ENCODE data around the gene OLFML2B.

The OLFML2B gene

GRCh38 chr1:162011337-162012012, 12.2 kb downstream of the OLFML2B start:
- H3K4me3 ChIP-seq (ENCODE audit: low read length) = no peak overlapping the region
- no peak for DNase-seq (ENCODE audit: low read depth, low spot score)

GRCh38 chr1:162010175-162010506, 13.5 kb downstream of the OLFML2B start:
- no peak for DNase-seq (ENCODE audit: low read depth, low spot score)
- no peak overlapping the region for H3K4me3 ChIP-seq (ENCODE audit: low read length)

GRCh38 chr1:162009501-162010174, 14.0 kb downstream of the OLFML2B start:
- H3K4me3 ChIP-seq (ENCODE audit: low read length) = no peak overlapping the region
- DNase-seq (ENCODE audit: low read depth, low spot score) = no peak

- no peak for DNase-seq (ENCODE audit: low read depth, low spot score)
Measured at GRCh38 chr1:162008799-162009198, 14.9 kb downstream of the OLFML2B start.

GRCh38 chr1:162007466-162007865, 16.2 kb downstream of the OLFML2B start:
- DNase-seq (ENCODE audit: low read depth, low spot score) = no peak
- H3K4me3 ChIP-seq (ENCODE audit: low read length) = no peak overlapping the region

More at GRCh38 chr1:162008799-162009198, 14.9 kb downstream of the OLFML2B start:
- no peak overlapping the region for H3K4me3 ChIP-seq (ENCODE audit: low read length)

- H3K4me3 ChIP-seq (ENCODE audit: low read length) = no peak overlapping the region
- DNase-seq (ENCODE audit: low read depth, low spot score) = no peak
Measured at GRCh38 chr1:162006081-162006480, 17.6 kb downstream of the OLFML2B start.

GRCh38 chr1:162004441-162004950, 19.2 kb downstream of the OLFML2B start:
- DNase-seq (ENCODE audit: low read depth, low spot score) = peak; percentile 77
- no peak overlapping the region for H3K4me3 ChIP-seq (ENCODE audit: low read length)

GRCh38 chr1:162003830-162004215, 19.8 kb downstream of the OLFML2B start:
- peak; percentile 81 for DNase-seq (ENCODE audit: low read depth, low spot score)
- H3K4me3 ChIP-seq (ENCODE audit: low read length) = no peak overlapping the region

GRCh38 chr1:162003061-162003829, 20.4 kb downstream of the OLFML2B start:
- DNase-seq (ENCODE audit: low read depth, low spot score) = no peak
- no peak overlapping the region for H3K4me3 ChIP-seq (ENCODE audit: low read length)

- DNase-seq (ENCODE audit: low read depth, low spot score) = no peak
Measured at GRCh38 chr1:162000053-162000420, 23.6 kb downstream of the OLFML2B start.

GRCh38 chr1:161999301-162000052, 24.2 kb downstream of the OLFML2B start:
- no peak for DNase-seq (ENCODE audit: low read depth, low spot score)
- no peak overlapping the region for H3K4me3 ChIP-seq (ENCODE audit: low read length)

More at GRCh38 chr1:162000053-162000420, 23.6 kb downstream of the OLFML2B start:
- H3K4me3 ChIP-seq (ENCODE audit: low read length) = no peak overlapping the region

- no peak overlapping the region for H3K4me3 ChIP-seq (ENCODE audit: low read length)
- no peak for DNase-seq (ENCODE audit: low read depth, low spot score)
Measured at GRCh38 chr1:161998811-161999210, 24.9 kb downstream of the OLFML2B start.

GRCh38 chr1:161997152-161997551, 26.5 kb downstream of the OLFML2B start:
- H3K4me3 ChIP-seq (ENCODE audit: low read length) = no peak overlapping the region
- no peak for DNase-seq (ENCODE audit: low read depth, low spot score)

GRCh38 chr1:161994175-161994668, 29.4 kb downstream of the OLFML2B start:
- DNase-seq (ENCODE audit: low read depth, low spot score) = no peak
- H3K4me3 ChIP-seq (ENCODE audit: low read length) = no peak overlapping the region

- no peak for DNase-seq (ENCODE audit: low read depth, low spot score)
- no peak overlapping the region for H3K4me3 ChIP-seq (ENCODE audit: low read length)
Measured at GRCh38 chr1:161993576-161993975, 30.1 kb downstream of the OLFML2B start.

GRCh38 chr1:161989786-161990185, 33.9 kb downstream of the OLFML2B start:
- H3K4me3 ChIP-seq (ENCODE audit: low read length) = no peak overlapping the region
- no peak for DNase-seq (ENCODE audit: low read depth, low spot score)

GRCh38 chr1:161989108-161989507, 34.6 kb downstream of the OLFML2B start:
- DNase-seq (ENCODE audit: low read depth, low spot score) = no peak
- no peak overlapping the region for H3K4me3 ChIP-seq (ENCODE audit: low read length)

GRCh38 chr1:161988413-161988812, 35.3 kb downstream of the OLFML2B start:
- DNase-seq (ENCODE audit: low read depth, low spot score) = no peak
- no peak overlapping the region for H3K4me3 ChIP-seq (ENCODE audit: low read length)

GRCh38 chr1:161987872-161988271, 35.8 kb downstream of the OLFML2B start:
- H3K4me3 ChIP-seq (ENCODE audit: low read length) = no peak overlapping the region
- no peak for DNase-seq (ENCODE audit: low read depth, low spot score)
